SK-N-SH (cell line): ENCODE results near the gene IPO9. TPM values are rescaled to one million over a fixed set of nuclear protein-coding genes. Genes with fewer than 3 reads are reported as not detected.

Source experiments
- CTCF ChIA-PET: fragments of 300-600, 350-600 bp; formaldehyde crosslinking; extraction: SDS; loops from one replicate; lab custom pipeline; 2021; lab: Yijun Ruan, JAX
- POLR2A ChIA-PET: fragments of 350-600 bp; sonication (Branson Sonifier 250); formaldehyde crosslinking; extraction: SDS; loops from one replicate; lab custom pipeline; 2020; ENCODE audit warnings: antibody characterized with exemption, inconsistent platforms; lab: Yijun Ruan, JAX
- DNase-seq: peaks from one replicate; pipeline ENCODE4 v3.0.0; 2012
- H2AFZ ChIP-seq: fragments of 200-600 bp; sonication (generic); 2 replicates; pipeline ENCODE4 v1.8.1; 2016; ENCODE audit warnings: antibody characterized with exemption, mild to moderate bottlenecking, low read depth
- H3F3A ChIP-seq: fragments of 200-600 bp; sonication (generic); replicated peaks from 2 replicates; pipeline ENCODE3; 2016; ENCODE audit warnings: antibody characterized with exemption, mild to moderate bottlenecking; ENCODE audit not compliant: insufficient read depth
- H3K27ac ChIP-seq, 2 experiments: fragments of 200-500 bp in 1 of 2; fragments of 200-600 bp in 1 of 2; sonication (Bioruptor generic) in 1 of 2; sonication (generic), shearing (Covaris generic) in 1 of 2; 2 replicates each; pipeline versions ENCODE4 v1.5.1 to v1.6.1; 2014 to 2016; ENCODE audit warnings: low read depth in 2 of 2, inconsistent platforms in 1 of 2, low read length in 1 of 2, mild to moderate bottlenecking in 1 of 2, mixed read lengths in 1 of 2
- H3K27me3 ChIP-seq: fragments of 200-600 bp; sonication (generic), shearing (Covaris generic); 2 replicates; pipeline ENCODE4 v1.6.1; 2016; ENCODE audit warnings: mixed run types; ENCODE audit not compliant: insufficient read depth
- H3K36me3 ChIP-seq, 2 experiments: fragments of 200-500 bp in 1 of 2; fragments of 200-600 bp in 1 of 2; sonication (Bioruptor generic) in 1 of 2; sonication (generic) in 1 of 2; replicated peaks in 1 of 2; 2 replicates each; pipeline versions ENCODE3 to v1.5.1; 2014 to 2016; ENCODE audit warnings: low read length in 1 of 2, mild to moderate bottlenecking in 1 of 2; ENCODE audit not compliant: insufficient read depth in 2 of 2, control insufficient read depth in 1 of 2
- H3K4me1 ChIP-seq, 2 experiments: fragments of 200-500 bp in 1 of 2; fragments of 200-600 bp in 1 of 2; sonication (Bioruptor generic) in 1 of 2; sonication (generic), shearing (Covaris generic) in 1 of 2; 2 replicates each; pipeline versions ENCODE4 v1.5.1 to v1.6.1; 2014 to 2016; ENCODE audit warnings: low read depth in 1 of 2, low read length in 1 of 2, mixed run types in 1 of 2; ENCODE audit not compliant: insufficient read depth in 2 of 2, control insufficient read depth in 1 of 2
- H3K4me2 ChIP-seq: fragments of 200-600 bp; sonication (generic), shearing (Covaris generic); 2 replicates; pipeline ENCODE4 v1.6.1; 2017; ENCODE audit warnings: mixed run types
- H3K4me3 ChIP-seq, 2 experiments: fragments of 200-500 bp in 1 of 2; fragments of 200-600 bp in 1 of 2; sonication (Bioruptor generic) in 1 of 2; sonication (generic), shearing (Covaris generic) in 1 of 2; 2 replicates each; pipeline versions ENCODE4 v1.5.1 to v1.8.1; 2014 to 2016; ENCODE audit warnings: low read depth in 2 of 2, inconsistent platforms in 1 of 2, low read length in 1 of 2, mild to moderate bottlenecking in 1 of 2, mixed read lengths in 1 of 2, moderate library complexity in 1 of 2
- H3K79me2 ChIP-seq: fragments of 200-600 bp; sonication (generic); 2 replicates; pipeline ENCODE4 v1.8.1; 2017; ENCODE audit warnings: mild to moderate bottlenecking; ENCODE audit not compliant: insufficient read depth
- H3K9ac ChIP-seq: fragments of 200-600 bp; sonication (generic); 2 replicates; pipeline ENCODE4 v1.6.1; 2017; ENCODE audit warnings: mixed run types
- H3K9me2 ChIP-seq: fragments of 200-600 bp; sonication (generic); 2 replicates; pipeline ENCODE4 v1.6.1; 2017; ENCODE audit warnings: mixed run types
- H3K9me3 ChIP-seq: fragments of 200-600 bp; sonication (generic); 2 replicates; pipeline ENCODE4 v1.6.1; 2017; ENCODE audit warnings: mixed run types, mild to moderate bottlenecking, moderate library complexity
- H4K20me1 ChIP-seq: fragments of 200-600 bp; sonication (generic); 2 replicates; pipeline ENCODE4 v1.6.1; 2017; ENCODE audit warnings: mild to moderate bottlenecking, mixed run types; ENCODE audit not compliant: insufficient read depth
- CHD2 ChIP-seq: fragments of 150-350 bp; IDR thresholded peaks from 2 replicates; pipeline ENCODE4 v1.6.1; 2018; ENCODE audit warnings: low read length; ENCODE audit not compliant: partially characterized antibody
- EP300 ChIP-seq, 2 experiments: IDR thresholded peaks; 2 replicates each; pipeline versions ENCODE4 v1.4.0 to v1.6.1; 2012; ENCODE audit warnings: borderline replicate concordance in 1 of 2, low read depth in 1 of 2, low read length in 1 of 2
- EZH2phosphoT487 ChIP-seq: fragments of 200-600 bp; sonication (generic); IDR thresholded peaks from 2 replicates; pipeline ENCODE4 v1.6.1; 2017; ENCODE audit warnings: low read depth, mixed run types, mild to moderate bottlenecking, antibody characterized with exemption, moderate library complexity, borderline replicate concordance
- FOSL2 ChIP-seq: IDR thresholded peaks from 2 replicates; pipeline ENCODE4 v1.4.0; 2012; ENCODE audit warnings: low read depth, mild to moderate bottlenecking, moderate library complexity, borderline replicate concordance
- FOXJ3 ChIP-seq: sonication (generic); formaldehyde crosslinking; IDR thresholded peaks from 2 replicates; pipeline ENCODE4 v1.5.1; 2020; ENCODE audit warnings: mild to moderate bottlenecking, missing genetic modification reagents
- FOXM1 ChIP-seq: IDR thresholded peaks from 2 replicates; pipeline ENCODE4 v1.4.0; 2012; ENCODE audit warnings: low read depth, mild to moderate bottlenecking
- GABPA ChIP-seq: IDR thresholded peaks from 2 replicates; pipeline ENCODE4 v1.4.0; 2012; ENCODE audit warnings: low read depth, mild to moderate bottlenecking
- MAX ChIP-seq: IDR thresholded peaks from 2 replicates; pipeline ENCODE4 v1.4.0; 2012; ENCODE audit warnings: low read depth
- MEF2A ChIP-seq: IDR thresholded peaks from 2 replicates; pipeline ENCODE4 v1.4.0; 2012; ENCODE audit warnings: low read depth, borderline replicate concordance
- NFIC ChIP-seq: IDR thresholded peaks from 2 replicates; pipeline ENCODE4 v1.4.0; 2012; ENCODE audit warnings: borderline replicate concordance
- NRF1 ChIP-seq: IDR thresholded peaks from 2 replicates; pipeline ENCODE4 v1.6.1; 2012; ENCODE audit warnings: low read depth, mild to moderate bottlenecking, low read length
- POLR2AphosphoS5 ChIP-seq: IDR thresholded peaks from 2 replicates; pipeline ENCODE4 v1.6.1; 2012; ENCODE audit warnings: low read depth, low read length
- SIN3A ChIP-seq: IDR thresholded peaks from 2 replicates; pipeline ENCODE4 v1.6.1; 2012; ENCODE audit warnings: low read depth, mild to moderate bottlenecking, low read length, moderate library complexity, borderline replicate concordance
- TCF12 ChIP-seq: IDR thresholded peaks from 2 replicates; pipeline ENCODE4 v1.4.0; 2012
- WGBS: methylation state at CpG from one replicate; pipeline ENCODE4 v1.1.6; 2017; ENCODE audit warnings: low lambda C conversion rate; 5-methylcytosine and 5-hydroxymethylcytosine counted together
- polyA plus RNA-seq, 3 experiments: library from polyadenylated mRNA; depleted of rRNA; stranded (reverse); fragments of >200 nt; gene quantifications; 2 replicates each; pipeline ENCODE4 v1.2.3, GENCODE V29; 2012
- TF ChIP-seq, protein P1 (sequence below): fragments of 150-350 bp; IDR thresholded peaks from 2 replicates; pipeline ENCODE4 v1.6.1; 2016; ENCODE audit warnings: mild to moderate bottlenecking, low read depth, low read length
- TF ChIP-seq, protein P2 (sequence below): fragments of 150-350 bp; IDR thresholded peaks from 2 replicates; pipeline ENCODE4 v1.6.1; 2017; ENCODE audit warnings: antibody characterized with exemption, low read length, low read depth, borderline replicate concordance
- TF ChIP-seq, protein P3 (sequence below): IDR thresholded peaks from 2 replicates; pipeline ENCODE4; 2012

IPO9 gene
- polyA plus RNA-seq, 1 of the 3 experiments (the other 2 are of a cell fraction): 24.5 TPM

- H3K27me3 ChIP-seq: no peaks in the 10 kb centered on the region
- H4K20me1 ChIP-seq: no peaks in the 10 kb centered on the region
- no peaks in the 10 kb centered on the region for H3K79me2 ChIP-seq
- peak overlapping the region; percentile 50 to 71 for H3K27ac ChIP-seq
- TF ChIP-seq TCF12: peak; percentile 56
- TF ChIP-seq FOXJ3 (CRISPR knock-in tag): no peak
- no peak for TF ChIP-seq CHD2
- TF ChIP-seq, protein P1, sequence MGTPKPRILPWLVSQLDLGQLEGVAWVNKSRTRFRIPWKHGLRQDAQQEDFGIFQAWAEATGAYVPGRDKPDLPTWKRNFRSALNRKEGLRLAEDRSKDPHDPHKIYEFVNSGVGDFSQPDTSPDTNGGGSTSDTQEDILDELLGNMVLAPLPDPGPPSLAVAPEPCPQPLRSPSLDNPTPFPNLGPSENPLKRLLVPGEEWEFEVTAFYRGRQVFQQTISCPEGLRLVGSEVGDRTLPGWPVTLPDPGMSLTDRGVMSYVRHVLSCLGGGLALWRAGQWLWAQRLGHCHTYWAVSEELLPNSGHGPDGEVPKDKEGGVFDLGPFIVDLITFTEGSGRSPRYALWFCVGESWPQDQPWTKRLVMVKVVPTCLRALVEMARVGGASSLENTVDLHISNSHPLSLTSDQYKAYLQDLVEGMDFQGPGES: no peak
- TF ChIP-seq, protein P2, sequence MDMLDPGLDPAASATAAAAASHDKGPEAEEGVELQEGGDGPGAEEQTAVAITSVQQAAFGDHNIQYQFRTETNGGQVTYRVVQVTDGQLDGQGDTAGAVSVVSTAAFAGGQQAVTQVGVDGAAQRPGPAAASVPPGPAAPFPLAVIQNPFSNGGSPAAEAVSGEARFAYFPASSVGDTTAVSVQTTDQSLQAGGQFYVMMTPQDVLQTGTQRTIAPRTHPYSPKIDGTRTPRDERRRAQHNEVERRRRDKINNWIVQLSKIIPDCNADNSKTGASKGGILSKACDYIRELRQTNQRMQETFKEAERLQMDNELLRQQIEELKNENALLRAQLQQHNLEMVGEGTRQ: no peak
- no peak for TF ChIP-seq GABPA
- no peak for TF ChIP-seq NFIC
- no peak for TF ChIP-seq EZH2phosphoT487
- TF ChIP-seq MAX: peak; percentile 26; the same call in 1 of the 2 replicates
- no peak for TF ChIP-seq SIN3A
- peak; percentile 28; the same call in 1 of the 2 replicates for TF ChIP-seq FOSL2
- no peak for TF ChIP-seq NRF1
- TF ChIP-seq MEF2A: no peak
- H3K9me2 ChIP-seq: no peaks in the 10 kb centered on the region
- H3K9ac ChIP-seq: no peak overlapping the region
- no peak overlapping the region for H2AFZ ChIP-seq
- DNase-seq: no peak
- WGBS: 67% methylated on average over 4 of the region's 5 CpGs
- ChIA-PET POLR2A (no interaction called here), CTCF (interaction anchor here (0.7 to 7.5 kb wide), 3 partner anchors 7 to 85 kb away, joined by 3 to 87 read pairs (median 3); no protein-coding TSS in a partner anchor)
- H3F3A ChIP-seq: peaks cover 7% of the 10 kb centered on the region
- no peaks in the 10 kb centered on the region for H3K36me3 ChIP-seq
- H3K9me3 ChIP-seq: no peaks in the 10 kb centered on the region
- peaks cover 5 to 33% of the 10 kb centered on the region in 2 experiments; a peak in 3 of 4 replicates for H3K4me1 ChIP-seq
- H3K4me2 ChIP-seq: peak overlapping the region; percentile 17
- no peak overlapping the region for H3K4me3 ChIP-seq
Observed at GRCh38 chr1:201903135-201903534, 74.2 kb downstream of the IPO9 start.

GRCh38 chr1:201904579-201904978, 75.6 kb downstream of the IPO9 start:
- peaks cover 7% of the 10 kb centered on the region for H3F3A ChIP-seq
- peak overlapping the region; percentile 52 for H2AFZ ChIP-seq
- H3K4me1 ChIP-seq: peaks cover 5 to 33% of the 10 kb centered on the region in 2 experiments; a peak in 3 of 4 replicates
- peak overlapping the region; percentile 25; the same call in 1 of the 2 replicates for H3K9ac ChIP-seq
- no peaks in the 10 kb centered on the region for H3K79me2 ChIP-seq
- no peaks in the 10 kb centered on the region for H4K20me1 ChIP-seq
- 31% methylated on average over 6 of the region's 6 CpGs for WGBS
- no peaks in the 10 kb centered on the region for H3K36me3 ChIP-seq
- no peaks in the 10 kb centered on the region for H3K27me3 ChIP-seq
- peak in 1 of 2 experiments; percentile 76; a peak in 1 of 4 replicates for TF ChIP-seq EP300 (IDR thresholded peaks at IDR 0.05; ENCODE audit: borderline replicate concordance in 1 of 2, low read depth in 1 of 2, low read length in 1 of 2)
- peak; percentile 86 for TF ChIP-seq TCF12
- no peak for TF ChIP-seq CHD2
- TF ChIP-seq FOSL2: peak; percentile 26; the same call in 1 of the 2 replicates
- TF ChIP-seq, protein P3, sequence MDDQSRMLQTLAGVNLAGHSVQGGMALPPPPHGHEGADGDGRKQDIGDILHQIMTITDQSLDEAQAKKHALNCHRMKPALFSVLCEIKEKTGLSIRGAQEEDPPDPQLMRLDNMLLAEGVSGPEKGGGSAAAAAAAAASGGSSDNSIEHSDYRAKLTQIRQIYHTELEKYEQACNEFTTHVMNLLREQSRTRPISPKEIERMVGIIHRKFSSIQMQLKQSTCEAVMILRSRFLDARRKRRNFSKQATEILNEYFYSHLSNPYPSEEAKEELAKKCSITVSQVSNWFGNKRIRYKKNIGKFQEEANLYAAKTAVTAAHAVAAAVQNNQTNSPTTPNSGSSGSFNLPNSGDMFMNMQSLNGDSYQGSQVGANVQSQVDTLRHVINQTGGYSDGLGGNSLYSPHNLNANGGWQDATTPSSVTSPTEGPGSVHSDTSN: peak; percentile 28; the same call in 1 of the 2 replicates
- no peak for TF ChIP-seq FOXM1
- TF ChIP-seq POLR2AphosphoS5: peak; percentile 13; the same call in 1 of the 2 replicates
- TF ChIP-seq NFIC: peak; percentile 71
- peak overlapping the region; percentile 71 to 88 for H3K27ac ChIP-seq
- ChIA-PET CTCF (interaction anchor here (1.0 to 7.5 kb wide), 3 partner anchors 8 to 95 kb away, joined by 3 to 87 read pairs (median 6); no protein-coding TSS in a partner anchor), POLR2A (interaction anchor here (1.2 kb wide), 1 partner anchor 12 kb away, joined by 5 read pairs; no protein-coding TSS in a partner anchor)
- H3K4me3 ChIP-seq: no peak overlapping the region
- H3K9me3 ChIP-seq: no peaks in the 10 kb centered on the region
- no peaks in the 10 kb centered on the region for H3K9me2 ChIP-seq
- H3K4me2 ChIP-seq: peak overlapping the region; percentile 26
- no peak for DNase-seq
